Subcutaneous abdominal adipose tissue (tissue), 5 donors: Measurements from ENCODE around the gene IST1.
A peak's percentile ranks its signal among the peaks of the same experiment; 100 is the strongest.

Experiments
- H3K27ac ChIP-seq: one replicate; pipeline ENCODE4 v1.7.0; 2013; ENCODE audit warnings: low read depth, mild to moderate bottlenecking, inconsistent platforms, low read length, moderate library complexity
- H3K27me3 ChIP-seq, 5 donors: one replicate each; pipeline ENCODE4 v1.7.0; 2013; ENCODE audit warnings: low read length in 5 of 5, inconsistent platforms in 1 of 5; ENCODE audit not compliant: control insufficient read depth in 5 of 5, insufficient read depth in 4 of 5
- H3K36me3 ChIP-seq, 5 donors: one replicate each; pipeline ENCODE4 v1.7.0; 2013; ENCODE audit warnings: low read length in 5 of 5; ENCODE audit not compliant: control insufficient read depth in 5 of 5, insufficient read depth in 5 of 5
- H3K4me1 ChIP-seq, 5 donors: one replicate each; pipeline ENCODE4 v1.7.0; 2013; ENCODE audit warnings: low read length in 5 of 5, mild to moderate bottlenecking in 3 of 5, moderate library complexity in 1 of 5; ENCODE audit not compliant: control insufficient read depth in 5 of 5, insufficient read depth in 5 of 5
- H3K4me3 ChIP-seq, 5 donors: one replicate each; pipeline ENCODE4 v1.7.0; 2013; ENCODE audit warnings: low read length in 5 of 5, low read depth in 1 of 5
- H3K9ac ChIP-seq, 5 donors: one replicate each; pipeline ENCODE4 v1.7.0; 2013; ENCODE audit warnings: low read length in 5 of 5, mild to moderate bottlenecking in 4 of 5, moderate library complexity in 3 of 5
- H3K9me3 ChIP-seq, 5 donors: one replicate each; pipeline ENCODE4 v1.7.0; 2013; ENCODE audit warnings: low read length in 5 of 5; ENCODE audit not compliant: control insufficient read depth in 5 of 5
- donor health status: healthy.
- donor health status: healthy.
- donor health status: healthy.
- donor health status: healthy.
- donor health status: healthy.

Gene IST1

DNA sequence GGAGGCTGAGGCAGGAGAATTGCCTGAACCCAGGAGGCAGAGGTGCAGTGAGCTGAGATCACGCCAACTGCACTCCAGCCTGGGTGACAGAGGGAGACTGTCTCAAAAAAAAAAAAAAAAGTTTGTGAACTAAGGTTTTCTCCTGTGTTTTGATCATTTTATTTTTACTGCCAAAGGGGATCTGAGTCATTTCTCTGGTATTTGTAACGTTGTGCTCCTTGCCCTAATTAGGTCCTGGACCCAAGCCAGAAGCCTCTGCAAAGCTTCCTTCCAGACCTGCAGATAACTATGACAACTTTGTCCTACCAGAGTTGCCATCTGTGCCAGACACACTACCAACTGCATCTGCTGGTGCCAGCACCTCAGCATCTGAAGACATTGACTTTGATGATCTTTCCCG, 32.1 kb downstream of the IST1 start:
- no peak overlapping the region for H3K4me3 ChIP-seq
- peak overlapping the region in 2 of 5 donors; percentile 48 to 71 for H3K9ac ChIP-seq
- H3K36me3 ChIP-seq: peaks cover 38 to 81% (median 55%) of the 10 kb centered on the region in 5 donors
- peak overlapping the region; percentile 92 for H3K27ac ChIP-seq
- peaks cover 9 to 52% (median 34%) of the 10 kb centered on the region in 5 donors for H3K4me1 ChIP-seq
- H3K27me3 ChIP-seq: no peaks in the 10 kb centered on the region
- no peaks in the 10 kb centered on the region for H3K9me3 ChIP-seq

DNA sequence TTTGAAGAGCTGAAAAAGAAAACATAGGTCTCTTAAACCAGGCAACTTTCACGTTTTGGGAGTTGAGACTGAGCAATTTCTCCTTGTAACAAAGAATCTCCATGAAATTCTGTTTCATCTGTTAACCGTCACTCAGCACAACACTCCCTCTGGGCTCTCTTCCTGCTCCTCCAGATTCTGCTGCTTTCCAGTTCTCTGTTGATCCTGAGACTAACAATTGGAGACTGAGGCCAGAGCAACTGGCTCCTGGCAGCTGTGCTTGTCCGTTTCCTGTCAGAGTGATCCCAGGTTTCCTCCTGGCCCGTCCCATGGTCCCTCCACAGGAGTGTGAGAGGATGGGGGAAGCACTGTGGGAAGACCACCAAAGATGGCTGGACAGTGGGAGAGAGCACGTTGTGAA, 32.5 kb downstream of the IST1 start:
- no peaks in the 10 kb centered on the region for H3K27me3 ChIP-seq
- H3K9me3 ChIP-seq: no peaks in the 10 kb centered on the region
- H3K27ac ChIP-seq: peak overlapping the region; percentile 92
- H3K9ac ChIP-seq: peak overlapping the region in 1 of 5 donors; percentile 3
- H3K36me3 ChIP-seq: peaks cover 34 to 78% (median 51%) of the 10 kb centered on the region in 5 donors
- H3K4me1 ChIP-seq: peaks cover 9 to 52% (median 34%) of the 10 kb centered on the region in 5 donors
- H3K4me3 ChIP-seq: no peak overlapping the region

GRCh38 chr16:71929048-71929447, 33.7 kb downstream of the IST1 start:
- H3K9me3 ChIP-seq: no peaks in the 10 kb centered on the region
- H3K4me3 ChIP-seq: no peak overlapping the region
- peaks cover 21 to 74% (median 47%) of the 10 kb centered on the region in 5 donors for H3K36me3 ChIP-seq
- H3K27ac ChIP-seq: peak overlapping the region; percentile 92
- H3K9ac ChIP-seq: no peak overlapping the region
- peaks cover 8 to 40% (median 33%) of the 10 kb centered on the region in 5 donors for H3K4me1 ChIP-seq
- no peaks in the 10 kb centered on the region for H3K27me3 ChIP-seq

DNA sequence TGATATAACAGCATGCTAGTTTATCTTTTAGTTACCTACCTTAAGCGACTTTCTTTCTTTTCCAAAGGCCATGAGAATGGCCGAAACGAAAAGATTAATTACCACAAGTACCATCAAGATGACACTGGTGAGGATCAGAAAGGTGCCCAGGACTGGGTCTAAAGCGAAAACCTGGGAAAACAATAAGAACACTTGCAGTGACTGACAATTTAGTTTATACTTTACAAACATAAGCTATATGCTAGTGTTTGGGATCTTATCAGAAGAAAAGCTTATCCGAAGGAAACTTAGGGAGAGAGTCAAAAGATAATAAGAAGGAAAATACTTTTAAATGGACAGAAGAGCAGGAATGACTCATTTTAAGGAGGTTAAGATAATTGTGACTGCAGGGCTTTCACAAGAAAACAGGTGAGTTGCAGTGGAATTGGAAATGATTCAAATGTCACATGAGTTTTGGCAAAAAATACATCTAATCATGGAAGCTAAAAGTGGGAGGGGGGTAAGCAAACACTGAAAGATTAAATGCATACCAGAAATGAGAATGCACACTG, 34.8 kb downstream of the IST1 start:
- no peaks in the 10 kb centered on the region for H3K27me3 ChIP-seq
- H3K9me3 ChIP-seq: no peaks in the 10 kb centered on the region
- peaks cover 6 to 32% (median 29%) of the 10 kb centered on the region in 5 donors for H3K4me1 ChIP-seq
- peaks cover 20 to 76% (median 50%) of the 10 kb centered on the region in 5 donors for H3K36me3 ChIP-seq
- H3K27ac ChIP-seq: peak overlapping the region; percentile 92
- no peak overlapping the region for H3K9ac ChIP-seq
- H3K4me3 ChIP-seq: no peak overlapping the region

DNA sequence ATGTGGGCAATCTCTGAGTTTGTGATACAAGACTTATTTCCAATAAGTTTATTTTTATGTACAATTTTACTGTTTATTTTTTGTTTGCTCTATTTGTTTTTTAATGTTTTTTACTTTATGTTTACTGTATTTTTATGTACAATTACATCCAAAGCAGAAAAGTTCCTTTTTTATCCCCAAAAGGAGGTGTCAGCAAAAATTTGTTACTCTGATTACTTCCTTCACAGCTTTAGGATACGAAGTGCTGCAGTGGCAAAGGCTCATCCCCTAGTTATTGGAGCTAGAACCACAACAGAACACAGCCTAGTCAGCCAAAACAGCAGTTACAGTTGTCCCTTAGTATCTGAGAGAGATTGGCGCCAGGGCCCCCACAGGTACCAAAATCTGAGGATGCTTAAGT, 35.7 kb downstream of the IST1 start:
- Histone ChIP-seq H3K4me1 (peaks cover 6 to 32% (median 29%) of the 10 kb centered on the region in 5 donors), H3K36me3 (peaks cover 20 to 71% (median 44%) of the 10 kb centered on the region in 5 donors)

DNA sequence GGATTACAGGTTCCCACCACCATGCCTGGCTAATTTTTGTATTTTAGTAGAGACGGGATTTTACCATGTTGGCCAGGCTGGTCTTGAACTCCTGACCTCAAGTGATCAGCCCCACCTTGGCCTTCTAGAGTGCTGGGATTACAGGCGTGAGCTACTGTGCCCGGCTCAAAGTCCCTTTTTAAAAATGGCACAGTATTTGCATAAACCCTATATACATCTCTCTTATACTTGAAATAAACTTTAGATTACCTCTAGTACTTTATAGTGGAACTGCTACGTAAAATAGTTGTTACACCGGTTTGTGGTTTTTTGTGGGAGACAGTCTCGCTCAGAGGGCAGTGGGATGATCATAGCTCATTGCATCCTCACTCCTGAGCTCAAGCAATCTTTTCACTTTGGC, 36.3 kb downstream of the IST1 start:
- Histone ChIP-seq H3K9me3 (no peaks in the 10 kb centered on the region), H3K4me1 (peaks cover 5 to 30% (median 27%) of the 10 kb centered on the region in 5 donors), H3K36me3 (peaks cover 20 to 66% (median 42%) of the 10 kb centered on the region in 5 donors), H3K4me3 (no peak overlapping the region), H3K27ac (no peak overlapping the region), H3K27me3 (no peaks in the 10 kb centered on the region), H3K9ac (no peak overlapping the region)

More for the DNA sequence above, 35.7 kb downstream of the IST1 start:
- Histone ChIP-seq H3K9ac (no peak overlapping the region), H3K9me3 (no peaks in the 10 kb centered on the region), H3K27me3 (no peaks in the 10 kb centered on the region), H3K27ac (no peak overlapping the region), H3K4me3 (no peak overlapping the region)

- Histone ChIP-seq H3K4me3 (no peak overlapping the region), H3K9ac (no peak overlapping the region), H3K27me3 (no peaks in the 10 kb centered on the region), H3K4me1 (peaks cover 0 to 16% (median 13%) of the 10 kb centered on the region in 5 donors), H3K36me3 (peaks cover 20 to 56% (median 33%) of the 10 kb centered on the region in 5 donors), H3K27ac (no peak overlapping the region), H3K9me3 (no peaks in the 10 kb centered on the region)
Measured at GRCh38 chr16:71933017-71933416, 37.7 kb downstream of the IST1 start.

DNA sequence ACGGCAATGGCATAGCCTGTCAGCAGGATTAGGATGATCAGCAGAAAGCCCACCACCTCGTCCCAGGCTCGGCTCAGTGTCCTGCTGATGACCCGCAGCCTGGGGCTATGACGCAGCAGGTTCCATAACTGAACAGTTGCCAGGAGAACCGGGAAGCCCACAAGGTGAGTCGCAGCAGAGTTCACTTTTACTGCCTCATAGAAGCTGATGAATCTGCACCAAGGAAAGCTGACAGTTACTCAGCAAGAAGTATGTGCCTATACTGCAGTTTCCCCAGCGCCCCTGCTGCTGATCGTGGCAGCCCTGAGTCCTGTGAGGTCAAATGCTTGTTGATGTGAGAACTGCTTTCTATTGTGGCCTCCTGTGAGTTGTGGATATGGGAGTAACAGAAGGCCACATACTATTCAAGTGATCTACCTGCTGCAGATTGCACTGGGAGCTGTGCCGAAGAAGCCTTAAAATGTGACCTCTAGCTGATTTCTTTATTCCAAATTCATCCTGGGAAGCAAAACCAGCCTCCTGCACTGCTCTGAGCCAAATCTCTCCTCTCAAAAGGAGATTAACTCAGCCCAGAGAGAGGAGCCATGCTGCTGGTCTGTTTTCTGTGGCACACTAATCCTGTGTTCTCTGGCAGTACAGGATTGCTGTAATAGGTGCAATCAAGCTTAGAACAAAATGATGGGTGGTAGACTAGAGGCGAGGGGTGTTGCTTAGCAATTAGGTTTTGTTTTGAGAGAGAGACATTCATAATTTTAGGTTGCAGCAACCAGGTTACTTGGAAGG, 38.8 kb downstream of the IST1 start:
- H3K27ac ChIP-seq: no peak overlapping the region
- no peak overlapping the region for H3K9ac ChIP-seq
- no peak overlapping the region for H3K4me3 ChIP-seq
- H3K9me3 ChIP-seq: no peaks in the 10 kb centered on the region
- H3K4me1 ChIP-seq: peaks cover 0 to 5% (median 3%) of the 10 kb centered on the region in 5 donors
- no peaks in the 10 kb centered on the region for H3K27me3 ChIP-seq
- H3K36me3 ChIP-seq: peaks cover 14 to 45% (median 24%) of the 10 kb centered on the region in 5 donors

DNA sequence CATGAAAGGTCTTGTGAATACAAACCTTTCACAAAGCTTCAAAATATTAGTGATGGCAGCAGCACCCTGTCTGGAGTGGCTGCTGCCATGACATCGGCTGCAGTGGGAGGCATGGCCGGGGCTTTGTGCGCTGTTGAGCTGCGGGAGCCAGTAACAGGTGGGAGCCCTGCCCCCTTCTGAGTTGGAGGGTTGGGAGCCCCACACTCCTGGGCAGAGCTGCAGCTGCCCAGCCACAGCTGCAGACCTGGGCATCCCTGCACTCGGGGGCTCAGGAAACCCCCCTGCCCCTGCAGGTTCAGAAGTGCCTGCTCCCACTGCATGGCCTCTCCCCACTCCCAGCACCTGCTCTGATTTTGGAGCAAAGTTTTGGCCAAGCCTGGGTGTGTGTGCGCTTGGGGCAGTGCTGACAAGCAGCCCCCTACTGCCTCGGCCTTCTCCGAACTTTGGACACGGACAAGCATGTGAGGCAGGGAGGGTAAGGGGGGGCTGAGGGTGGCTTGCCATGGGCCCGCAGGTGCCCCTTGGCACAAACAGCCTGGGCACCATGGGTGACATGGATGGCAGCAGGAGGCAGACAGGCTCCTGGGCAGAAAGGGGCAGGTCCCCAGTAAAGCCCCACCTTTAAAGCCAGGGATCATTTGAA, 42.7 kb downstream of the IST1 start:
- Histone ChIP-seq H3K9me3 (no peaks in the 10 kb centered on the region), H3K4me3 (no peak overlapping the region), H3K27me3 (no peaks in the 10 kb centered on the region), H3K9ac (no peak overlapping the region), H3K27ac (no peak overlapping the region), H3K4me1 (no peaks in the 10 kb centered on the region), H3K36me3 (peaks cover 3 to 21% (median 14%) of the 10 kb centered on the region in 5 donors)

- Histone ChIP-seq H3K4me3 (no peak overlapping the region), H3K27ac (no peak overlapping the region), H3K36me3 (no peaks in the 10 kb centered on the region), H3K27me3 (no peaks in the 10 kb centered on the region), H3K9ac (no peak overlapping the region), H3K9me3 (no peaks in the 10 kb centered on the region), H3K4me1 (no peaks in the 10 kb centered on the region)
Measured at GRCh38 chr16:71943887-71944286, 48.6 kb downstream of the IST1 start.
